SU-DHL-6 (cell line): ENCODE data around the gene OPA1.

ENCODE experiments used
- H2AFZ ChIP-seq: fragments of 200-600 bp; sonication (generic); 2 replicates; pipeline ENCODE4 v1.6.1; 2014; ENCODE audit warnings: low read depth, mild to moderate bottlenecking, moderate library complexity, mixed read lengths, antibody characterized with exemption, low read length; ENCODE audit not compliant: severe bottlenecking
- H3F3A ChIP-seq: fragments of 200-600 bp; shearing (Covaris generic); 2 replicates; pipeline ENCODE4 v1.6.0; 2016; ENCODE audit warnings: antibody characterized with exemption, mild to moderate bottlenecking; ENCODE audit not compliant: insufficient read depth
- H3K27ac ChIP-seq: fragments of 200-600 bp; sonication (generic); 2 replicates; pipeline ENCODE4 v1.5.1; 2016; ENCODE audit warnings: low read depth, mild to moderate bottlenecking, low read length, moderate library complexity, mixed read lengths
- H3K27me3 ChIP-seq: fragments of 200-600 bp; sonication (generic), shearing (Covaris generic); 2 replicates; pipeline ENCODE4 v1.6.0; 2014; ENCODE audit warnings: mild to moderate bottlenecking, low read length
- H3K36me3 ChIP-seq: fragments of 200-600 bp; sonication (generic); 2 replicates; pipeline ENCODE4 v1.6.1; 2014; ENCODE audit warnings: mild to moderate bottlenecking, low read length, mixed read lengths
- H3K4me2 ChIP-seq: fragments of 300-600, 200-600 bp; shearing (Covaris generic), sonication (generic); 2 replicates; pipeline ENCODE4 v1.6.0; 2014; ENCODE audit warnings: low read length, low read depth, mild to moderate bottlenecking; ENCODE audit not compliant: poor library complexity, severe bottlenecking
- H3K4me3 ChIP-seq: fragments of 200-600 bp; sonication (generic); 2 replicates; pipeline ENCODE4 v1.5.1; 2014; ENCODE audit warnings: antibody characterized with exemption, low read length, mild to moderate bottlenecking, mixed read lengths; ENCODE audit not compliant: insufficient read depth, poor library complexity, severe bottlenecking
- H3K79me2 ChIP-seq: fragments of 200-600 bp; sonication (generic); 2 replicates; pipeline ENCODE4 v1.6.1; 2014; ENCODE audit warnings: mild to moderate bottlenecking, low read length, moderate library complexity; ENCODE audit not compliant: insufficient read depth
- H3K9ac ChIP-seq: fragments of 200-600 bp; sonication (generic); 2 replicates; pipeline ENCODE4 v1.7.0; 2014; ENCODE audit warnings: mild to moderate bottlenecking, low read length
- H3K9me2 ChIP-seq: fragments of 200-600 bp; sonication (generic); replicated peaks from 2 replicates; pipeline ENCODE4 v1.6.1; 2014; ENCODE audit warnings: low read length; ENCODE audit not compliant: insufficient read depth
- H3K9me3 ChIP-seq: fragments of 200-600 bp; sonication (generic); 2 replicates; pipeline ENCODE4 v1.6.1; 2014; ENCODE audit warnings: low read length, mixed read lengths; ENCODE audit not compliant: insufficient read depth
- H4K20me1 ChIP-seq: fragments of 200-600 bp; sonication (generic); 2 replicates; pipeline ENCODE4 v1.6.1; 2014; ENCODE audit warnings: low read depth, mild to moderate bottlenecking, antibody characterized with exemption, low read length, moderate library complexity, mixed read lengths
- EZH2phosphoT487 ChIP-seq: fragments of 200-600 bp; sonication (generic), shearing (Covaris generic); conservative IDR thresholded peaks from 2 replicates; pipeline ENCODE4 v1.6.1; 2018; ENCODE audit warnings: mild to moderate bottlenecking, antibody characterized with exemption, low read length, moderate library complexity, mixed read lengths
- TF ChIP-seq, protein P1 (sequence below): fragments of 200-600 bp; sonication (generic); IDR thresholded peaks from one replicate; pipeline ENCODE4 v1.5.1; 2017; ENCODE audit warnings: antibody characterized with exemption, mild to moderate bottlenecking, low read length, moderate library complexity; ENCODE audit not compliant: insufficient read depth, poor library complexity, severe bottlenecking

The OPA1 gene

GRCh38 chr3:193620650-193621049 lies 27.6 kb downstream of the OPA1 start:
- Histone ChIP-seq H3K27me3 (no peaks in the 10 kb centered on the region), H3K9me3 (no peaks in the 10 kb centered on the region), H4K20me1 (no peaks in the 10 kb centered on the region), H3K79me2 (no peaks in the 10 kb centered on the region), H3K4me3 (no peak overlapping the region), H3K9me2 (no peaks in the 10 kb centered on the region), H3F3A (no peaks in the 10 kb centered on the region), H2AFZ (no peak overlapping the region), H3K36me3 (peaks cover 41% of the 10 kb centered on the region), H3K9ac (no peak overlapping the region), H3K27ac (no peak overlapping the region), H3K4me2 (no peak overlapping the region)
- TF ChIP-seq EZH2phosphoT487 = no peak
- TF ChIP-seq, protein P1, sequence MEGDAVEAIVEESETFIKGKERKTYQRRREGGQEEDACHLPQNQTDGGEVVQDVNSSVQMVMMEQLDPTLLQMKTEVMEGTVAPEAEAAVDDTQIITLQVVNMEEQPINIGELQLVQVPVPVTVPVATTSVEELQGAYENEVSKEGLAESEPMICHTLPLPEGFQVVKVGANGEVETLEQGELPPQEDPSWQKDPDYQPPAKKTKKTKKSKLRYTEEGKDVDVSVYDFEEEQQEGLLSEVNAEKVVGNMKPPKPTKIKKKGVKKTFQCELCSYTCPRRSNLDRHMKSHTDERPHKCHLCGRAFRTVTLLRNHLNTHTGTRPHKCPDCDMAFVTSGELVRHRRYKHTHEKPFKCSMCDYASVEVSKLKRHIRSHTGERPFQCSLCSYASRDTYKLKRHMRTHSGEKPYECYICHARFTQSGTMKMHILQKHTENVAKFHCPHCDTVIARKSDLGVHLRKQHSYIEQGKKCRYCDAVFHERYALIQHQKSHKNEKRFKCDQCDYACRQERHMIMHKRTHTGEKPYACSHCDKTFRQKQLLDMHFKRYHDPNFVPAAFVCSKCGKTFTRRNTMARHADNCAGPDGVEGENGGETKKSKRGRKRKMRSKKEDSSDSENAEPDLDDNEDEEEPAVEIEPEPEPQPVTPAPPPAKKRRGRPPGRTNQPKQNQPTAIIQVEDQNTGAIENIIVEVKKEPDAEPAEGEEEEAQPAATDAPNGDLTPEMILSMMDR = no peak

DNA sequence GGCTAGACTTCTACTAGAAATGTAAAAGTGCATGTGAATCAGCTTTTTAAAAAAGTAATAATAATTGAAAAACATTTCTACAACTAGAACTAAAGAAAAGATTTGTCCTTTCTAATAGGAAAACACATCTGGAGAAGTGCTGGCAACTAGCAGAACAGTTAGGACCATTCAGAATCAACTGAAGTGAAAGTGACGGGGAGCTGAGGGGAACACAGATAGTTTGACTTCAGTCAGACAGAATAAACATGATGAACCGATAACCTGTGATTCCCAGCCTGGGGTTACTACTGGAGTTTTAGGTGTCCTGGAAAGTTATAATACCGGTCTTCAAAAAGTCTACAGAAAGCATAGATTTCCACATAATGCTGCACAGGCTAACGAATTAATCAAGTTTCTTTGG lies 28.1 kb downstream of the OPA1 start:
- no peaks in the 10 kb centered on the region for H3K27me3 ChIP-seq
- no peak overlapping the region for H3K9ac ChIP-seq
- peaks cover 42% of the 10 kb centered on the region for H3K36me3 ChIP-seq
- no peaks in the 10 kb centered on the region for H3F3A ChIP-seq
- no peak for TF ChIP-seq EZH2phosphoT487
- H2AFZ ChIP-seq = no peak overlapping the region
- H3K9me3 ChIP-seq = no peaks in the 10 kb centered on the region
- no peak overlapping the region for H3K4me2 ChIP-seq
- H3K27ac ChIP-seq = no peak overlapping the region
- no peaks in the 10 kb centered on the region for H4K20me1 ChIP-seq
- H3K9me2 ChIP-seq = no peaks in the 10 kb centered on the region
- no peak overlapping the region for H3K4me3 ChIP-seq
- H3K79me2 ChIP-seq = no peaks in the 10 kb centered on the region

- no peaks in the 10 kb centered on the region for H3K79me2 ChIP-seq
- H3K9me3 ChIP-seq = no peaks in the 10 kb centered on the region
- H3K9me2 ChIP-seq = no peaks in the 10 kb centered on the region
- H3K36me3 ChIP-seq = peaks cover 16% of the 10 kb centered on the region; the same call in 1 of the 2 replicates
- no peak overlapping the region for H3K4me2 ChIP-seq
- H3K9ac ChIP-seq = no peak overlapping the region
- H4K20me1 ChIP-seq = no peaks in the 10 kb centered on the region
- H3K27me3 ChIP-seq = no peaks in the 10 kb centered on the region
- no peak for TF ChIP-seq EZH2phosphoT487
- TF ChIP-seq, protein P1 = no peak
- H3K27ac ChIP-seq = no peak overlapping the region
- no peak overlapping the region for H3K4me3 ChIP-seq
- H2AFZ ChIP-seq = no peak overlapping the region
- no peaks in the 10 kb centered on the region for H3F3A ChIP-seq
Measured at GRCh38 chr3:193630005-193630404, 37.0 kb downstream of the OPA1 start.

DNA sequence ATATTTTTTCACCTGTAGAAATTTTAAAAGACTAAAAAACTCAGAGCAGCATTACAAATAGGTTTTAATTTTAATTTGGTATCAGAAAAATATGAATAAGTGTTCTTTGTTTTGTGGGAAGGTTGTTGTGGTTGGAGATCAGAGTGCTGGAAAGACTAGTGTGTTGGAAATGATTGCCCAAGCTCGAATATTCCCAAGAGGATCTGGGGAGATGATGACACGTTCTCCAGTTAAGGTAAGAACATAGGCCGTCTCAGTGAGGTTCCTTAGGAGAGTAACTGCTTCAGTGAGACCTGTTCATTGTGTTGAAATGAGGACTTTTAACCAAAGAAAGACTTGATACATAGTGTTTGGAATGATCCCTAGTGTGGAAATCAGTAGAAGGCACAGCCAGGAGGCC lies 44.8 kb downstream of the OPA1 start:
- no peak overlapping the region for H3K4me2 ChIP-seq
- H4K20me1 ChIP-seq = no peaks in the 10 kb centered on the region
- no peak for TF ChIP-seq EZH2phosphoT487
- TF ChIP-seq, protein P1 = no peak
- H2AFZ ChIP-seq = no peak overlapping the region
- H3K27me3 ChIP-seq = no peaks in the 10 kb centered on the region
- no peaks in the 10 kb centered on the region for H3K9me2 ChIP-seq
- no peaks in the 10 kb centered on the region for H3F3A ChIP-seq
- no peaks in the 10 kb centered on the region for H3K79me2 ChIP-seq
- no peak overlapping the region for H3K4me3 ChIP-seq
- H3K27ac ChIP-seq = no peak overlapping the region
- H3K36me3 ChIP-seq = peaks cover 35% of the 10 kb centered on the region; the same call in 1 of the 2 replicates
- no peaks in the 10 kb centered on the region for H3K9me3 ChIP-seq
- no peak overlapping the region for H3K9ac ChIP-seq
